HEK293 (cell line): ENCODE results near the gene SLC39A1.

Source experiments
- CTCF ChIA-PET: fragments of 350-600 bp; formaldehyde crosslinking; extraction: SDS; loops from one replicate; lab custom pipeline; 2021; ENCODE audit warnings: antibody characterized with exemption; lab: Yijun Ruan, JAX
- POLR2A ChIA-PET: fragments of 300-600 bp; formaldehyde crosslinking; extraction: SDS; loops from one replicate; lab custom pipeline; 2020; ENCODE audit warnings: antibody characterized with exemption, inconsistent platforms; lab: Yijun Ruan, JAX
- H3K27ac ChIP-seq: fragments of 200-500 bp; sonication (Bioruptor generic); 2 replicates; pipeline ENCODE4 v1.5.1; 2014; ENCODE audit warnings: low read depth, low read length, control low read depth, inconsistent platforms; ENCODE audit errors: extremely low read depth
- H3K36me3 ChIP-seq, 2 experiments: fragments of 200-500 bp in 1 of 2; sonication (Bioruptor generic) in 1 of 2; 1 replicate in 1 of 2; 2 replicates in 1 of 2; pipeline ENCODE4 v1.5.1; 2014 to 2017; ENCODE audit warnings: inconsistent platforms in 2 of 2, low read length in 2 of 2; ENCODE audit not compliant: control insufficient read depth in 2 of 2, insufficient read depth in 1 of 2
- H3K4me1 ChIP-seq: fragments of 200-500 bp; sonication (Bioruptor generic); 2 replicates; pipeline ENCODE4 v1.5.1; 2014; ENCODE audit warnings: mild to moderate bottlenecking, low read length, inconsistent platforms; ENCODE audit not compliant: control insufficient read depth, insufficient read depth
- H3K4me3 ChIP-seq: 2 replicates; pipeline ENCODE4 v1.5.1; 2011; ENCODE audit warnings: low read depth, mild to moderate bottlenecking, control low read depth, low read length, moderate library complexity
- H3K9me3 ChIP-seq: fragments of 200-500 bp; sonication (Bioruptor generic); 2 replicates; pipeline ENCODE4 v1.5.1; 2014; ENCODE audit warnings: low read depth, low read length, inconsistent platforms; ENCODE audit not compliant: control insufficient read depth, insufficient read depth
- SP7 ChIP-seq: fragments of 450-650 bp; formaldehyde crosslinking; IDR thresholded peaks from 2 replicates; pipeline ENCODE4 v1.5.1; 2016; ENCODE audit warnings: missing biosample characterization, missing genetic modification characterization
- ZBTB21 ChIP-seq: fragments of 450-650 bp; formaldehyde crosslinking; IDR thresholded peaks from 2 replicates; pipeline ENCODE4 v1.5.1; 2017; ENCODE audit warnings: missing biosample characterization, missing genetic modification characterization
- ZBTB48 ChIP-seq: fragments of 450-650 bp; formaldehyde crosslinking; IDR thresholded peaks from 2 replicates; pipeline ENCODE4 v1.5.1; 2016; ENCODE audit warnings: missing biosample characterization, missing genetic modification characterization
- ZFP37 ChIP-seq: fragments of 450-650 bp; formaldehyde crosslinking; IDR thresholded peaks from 2 replicates; pipeline ENCODE4 v1.5.1; 2016; ENCODE audit warnings: missing biosample characterization, missing genetic modification characterization
- ZNF112 ChIP-seq: fragments of 450-650 bp; formaldehyde crosslinking; IDR thresholded peaks from 2 replicates; pipeline ENCODE4 v1.5.0; 2017; ENCODE audit warnings: missing biosample characterization, missing genetic modification characterization
- ZNF148 ChIP-seq: fragments of 450-650 bp; formaldehyde crosslinking; IDR thresholded peaks from 2 replicates; pipeline ENCODE4 v1.5.0; 2017; ENCODE audit warnings: missing biosample characterization, missing genetic modification characterization, borderline replicate concordance
- ZNF155 ChIP-seq: fragments of 450-650 bp; formaldehyde crosslinking; IDR thresholded peaks from 2 replicates; pipeline ENCODE4 v1.5.1; 2016; ENCODE audit warnings: missing biosample characterization, missing genetic modification characterization
- ZNF2 ChIP-seq: fragments of 450-650 bp; formaldehyde crosslinking; IDR thresholded peaks from 2 replicates; pipeline ENCODE4 v1.5.1; 2016; ENCODE audit warnings: missing biosample characterization, missing genetic modification characterization
- ZNF266 ChIP-seq: fragments of 450-650 bp; formaldehyde crosslinking; IDR thresholded peaks from 2 replicates; pipeline ENCODE4 v1.5.1; 2016; ENCODE audit warnings: missing biosample characterization, missing genetic modification characterization, low read depth
- ZNF366 ChIP-seq: fragments of 450-650 bp; formaldehyde crosslinking; conservative IDR thresholded peaks from 2 replicates; pipeline ENCODE4 v1.5.1; 2016; ENCODE audit warnings: missing biosample characterization, missing genetic modification characterization
- ZNF518A ChIP-seq: fragments of 450-650 bp; formaldehyde crosslinking; conservative IDR thresholded peaks from 2 replicates; pipeline ENCODE4 v1.5.1; 2016; ENCODE audit warnings: low read depth, missing biosample characterization, missing genetic modification characterization
- ZNF560 ChIP-seq: fragments of 450-650 bp; formaldehyde crosslinking; IDR thresholded peaks from 2 replicates; pipeline ENCODE4 v1.5.1; 2017; ENCODE audit warnings: missing biosample characterization, missing genetic modification characterization, borderline replicate concordance
- ZNF670 ChIP-seq: fragments of 450-650 bp; formaldehyde crosslinking; IDR thresholded peaks from 2 replicates; pipeline ENCODE4 v1.5.1; 2016; ENCODE audit warnings: missing biosample characterization, missing genetic modification characterization, low read depth
- ZNF707 ChIP-seq: fragments of 450-650 bp; formaldehyde crosslinking; IDR thresholded peaks from 2 replicates; pipeline ENCODE4 v1.5.1; 2016; ENCODE audit warnings: missing biosample characterization, missing genetic modification characterization
- ZNF776 ChIP-seq: fragments of 450-650 bp; formaldehyde crosslinking; IDR thresholded peaks from 2 replicates; pipeline ENCODE4 v1.5.0; 2017; ENCODE audit warnings: missing biosample characterization, missing genetic modification characterization, borderline replicate concordance
- TF ChIP-seq, protein P1 (sequence below): fragments of 450-650 bp; formaldehyde crosslinking; IDR thresholded peaks from 2 replicates; pipeline ENCODE4 v1.5.1; 2016; ENCODE audit warnings: missing biosample characterization, missing genetic modification characterization, borderline replicate concordance
- TF ChIP-seq, protein P2 (sequence below): fragments of 450-650 bp; formaldehyde crosslinking; conservative IDR thresholded peaks from 2 replicates; pipeline ENCODE4 v1.5.1; 2016; ENCODE audit warnings: low read depth, missing biosample characterization, missing genetic modification characterization

SLC39A1 gene

DNA sequence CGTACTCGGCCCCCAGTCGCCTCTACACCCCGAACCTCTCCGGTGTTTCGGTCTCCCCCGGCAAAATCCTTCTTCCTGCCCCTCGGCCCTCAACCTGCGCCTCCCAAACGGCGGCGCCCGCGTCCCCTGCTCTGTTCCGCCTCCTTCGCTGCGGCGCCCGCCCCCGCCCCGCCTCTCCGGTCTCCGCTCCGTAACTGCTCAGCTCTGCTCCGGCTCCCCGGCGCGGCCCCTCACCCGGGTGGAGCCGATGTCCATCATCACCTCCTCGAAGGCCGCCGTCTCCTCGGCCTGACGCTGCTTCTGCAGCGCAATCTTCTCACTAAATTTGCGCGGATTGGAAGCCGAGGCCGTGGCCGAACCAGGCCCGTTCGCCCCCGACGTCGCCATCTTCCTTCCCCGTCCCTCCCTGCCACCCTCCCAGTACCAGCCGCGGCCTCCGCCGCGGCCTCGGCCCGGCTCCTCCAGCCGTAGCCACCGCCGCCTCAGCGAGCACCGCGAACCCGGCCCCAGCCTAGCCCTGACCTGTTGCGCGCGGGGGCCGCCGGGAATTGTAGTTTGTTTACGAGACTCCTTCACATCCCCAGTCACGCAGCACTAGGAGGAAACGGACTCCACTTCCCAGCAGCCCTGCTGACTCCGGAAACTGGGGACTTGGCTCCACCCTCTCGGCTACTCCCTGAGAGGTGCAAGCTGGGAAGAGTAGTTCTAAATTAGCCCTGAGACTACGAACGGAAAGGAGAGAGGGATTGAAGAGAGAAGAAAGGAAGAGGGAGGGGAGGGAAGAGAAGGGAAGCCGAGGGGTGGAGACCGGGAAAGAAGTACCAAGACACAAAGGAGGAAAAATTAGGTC, 5.0 kb downstream of the SLC39A1 start, which contains the start of gene CRTC2 (continued):
- TF ChIP-seq ZNF518A (tag by site-specific recombination) (peak; percentile 44; the same call in 1 of the 2 replicates), ZNF2 (tag by site-specific recombination) (peak; percentile 83), ZNF776 (tag by site-specific recombination) (no peak), SP7 (tag by site-specific recombination) (peak; percentile 67; the same call in 1 of the 2 replicates), ZNF707 (no peak), ZNF148 (tag by site-specific recombination) (no peak), ZBTB21 (no peak), ZNF670 (tag by site-specific recombination) (no peak), ZNF155 (tag by site-specific recombination) (no peak), ZNF112 (no peak), ZNF366 (tag by site-specific recombination) (peak; percentile 100), ZNF266 (tag by site-specific recombination) (no peak), ZNF560 (no peak)
- TF ChIP-seq, protein P1, sequence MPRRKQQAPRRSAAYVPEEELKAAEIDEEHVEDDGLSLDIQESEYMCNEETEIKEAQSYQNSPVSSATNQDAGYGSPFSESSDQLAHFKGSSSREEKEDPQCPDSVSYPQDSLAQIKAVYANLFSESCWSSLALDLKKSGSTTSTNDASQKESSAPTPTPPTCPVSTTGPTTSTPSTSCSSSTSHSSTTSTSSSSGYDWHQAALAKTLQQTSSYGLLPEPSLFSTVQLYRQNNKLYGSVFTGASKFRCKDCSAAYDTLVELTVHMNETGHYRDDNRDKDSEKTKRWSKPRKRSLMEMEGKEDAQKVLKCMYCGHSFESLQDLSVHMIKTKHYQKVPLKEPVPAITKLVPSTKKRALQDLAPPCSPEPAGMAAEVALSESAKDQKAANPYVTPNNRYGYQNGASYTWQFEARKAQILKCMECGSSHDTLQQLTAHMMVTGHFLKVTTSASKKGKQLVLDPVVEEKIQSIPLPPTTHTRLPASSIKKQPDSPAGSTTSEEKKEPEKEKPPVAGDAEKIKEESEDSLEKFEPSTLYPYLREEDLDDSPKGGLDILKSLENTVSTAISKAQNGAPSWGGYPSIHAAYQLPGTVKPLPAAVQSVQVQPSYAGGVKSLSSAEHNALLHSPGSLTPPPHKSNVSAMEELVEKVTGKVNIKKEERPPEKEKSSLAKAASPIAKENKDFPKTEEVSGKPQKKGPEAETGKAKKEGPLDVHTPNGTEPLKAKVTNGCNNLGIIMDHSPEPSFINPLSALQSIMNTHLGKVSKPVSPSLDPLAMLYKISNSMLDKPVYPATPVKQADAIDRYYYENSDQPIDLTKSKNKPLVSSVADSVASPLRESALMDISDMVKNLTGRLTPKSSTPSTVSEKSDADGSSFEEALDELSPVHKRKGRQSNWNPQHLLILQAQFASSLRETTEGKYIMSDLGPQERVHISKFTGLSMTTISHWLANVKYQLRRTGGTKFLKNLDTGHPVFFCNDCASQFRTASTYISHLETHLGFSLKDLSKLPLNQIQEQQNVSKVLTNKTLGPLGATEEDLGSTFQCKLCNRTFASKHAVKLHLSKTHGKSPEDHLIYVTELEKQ (tag by site-specific recombination), result peak; percentile 41; the same call in 1 of the 2 replicates
- TF ChIP-seq, all 188 proteins: peak for 78

DNA sequence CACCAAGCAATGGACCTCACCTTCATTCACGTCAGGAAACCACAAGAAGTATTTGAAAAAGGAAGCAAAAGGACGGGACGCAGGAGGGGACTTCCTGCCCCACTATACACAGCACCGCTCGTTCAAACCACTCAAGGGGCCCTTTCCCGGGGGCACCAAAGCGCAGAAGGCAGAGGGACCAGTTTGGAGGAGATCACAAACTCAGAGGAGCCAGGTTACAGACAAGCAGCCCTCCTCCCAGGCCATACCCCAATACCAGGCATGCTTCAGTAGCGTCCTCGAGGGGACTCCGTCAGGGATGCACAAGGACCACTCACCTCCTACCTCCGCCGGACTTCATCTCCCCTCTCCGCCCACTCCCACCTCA, 5.6 kb downstream of the SLC39A1 start:
- Histone ChIP-seq H3K36me3 (peaks cover 0 to 58% of the 10 kb centered on the region in 2 experiments; a peak in 2 of 3 replicates), H3K4me1 (peaks cover 13% of the 10 kb centered on the region; the same call in 1 of the 2 replicates), H3K27ac (peak overlapping the region; percentile 90), H3K9me3 (no peaks in the 10 kb centered on the region), H3K4me3 (peak overlapping the region; percentile 89)
- ChIA-PET POLR2A (interaction anchor here (1.5 to 2.0 kb wide), 6 partner anchors 9 to 33 kb away, joined by 5 to 32 read pairs (median 13); partner anchors contain the start of genes CREB3L4, DENND4B, JTB and RPS27), CTCF (interaction anchor here (0.6 to 1.4 kb wide), 3 partner anchors 13 to 796 kb away, joined by 3 to 4 read pairs (median 4); partner anchors contain the start of gene RAB13)
- no peak for TF ChIP-seq ZFP37 (tag by site-specific recombination)
- TF ChIP-seq, protein P2, sequence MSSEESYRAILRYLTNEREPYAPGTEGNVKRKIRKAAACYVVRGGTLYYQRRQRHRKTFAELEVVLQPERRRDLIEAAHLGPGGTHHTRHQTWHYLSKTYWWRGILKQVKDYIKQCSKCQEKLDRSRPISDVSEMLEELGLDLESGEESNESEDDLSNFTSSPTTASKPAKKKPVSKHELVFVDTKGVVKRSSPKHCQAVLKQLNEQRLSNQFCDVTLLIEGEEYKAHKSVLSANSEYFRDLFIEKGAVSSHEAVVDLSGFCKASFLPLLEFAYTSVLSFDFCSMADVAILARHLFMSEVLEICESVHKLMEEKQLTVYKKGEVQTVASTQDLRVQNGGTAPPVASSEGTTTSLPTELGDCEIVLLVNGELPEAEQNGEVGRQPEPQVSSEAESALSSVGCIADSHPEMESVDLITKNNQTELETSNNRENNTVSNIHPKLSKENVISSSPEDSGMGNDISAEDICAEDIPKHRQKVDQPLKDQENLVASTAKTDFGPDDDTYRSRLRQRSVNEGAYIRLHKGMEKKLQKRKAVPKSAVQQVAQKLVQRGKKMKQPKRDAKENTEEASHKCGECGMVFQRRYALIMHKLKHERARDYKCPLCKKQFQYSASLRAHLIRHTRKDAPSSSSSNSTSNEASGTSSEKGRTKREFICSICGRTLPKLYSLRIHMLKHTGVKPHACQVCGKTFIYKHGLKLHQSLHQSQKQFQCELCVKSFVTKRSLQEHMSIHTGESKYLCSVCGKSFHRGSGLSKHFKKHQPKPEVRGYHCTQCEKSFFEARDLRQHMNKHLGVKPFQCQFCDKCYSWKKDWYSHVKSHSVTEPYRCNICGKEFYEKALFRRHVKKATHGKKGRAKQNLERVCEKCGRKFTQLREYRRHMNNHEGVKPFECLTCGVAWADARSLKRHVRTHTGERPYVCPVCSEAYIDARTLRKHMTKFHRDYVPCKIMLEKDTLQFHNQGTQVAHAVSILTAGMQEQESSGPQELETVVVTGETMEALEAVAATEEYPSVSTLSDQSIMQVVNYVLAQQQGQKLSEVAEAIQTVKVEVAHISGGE (tag by site-specific recombination), result peak; percentile 67
- no peak for TF ChIP-seq ZBTB48 (tag by site-specific recombination)
